HCT116 (cell line): ENCODE results near the gene RAET1L. TPM values are rescaled to one million over a fixed set of nuclear protein-coding genes. Genes with fewer than 3 reads are reported as not detected.

Experiments
- ATAC-seq: fragments of 200-7000 bp; cut with Tn5 transposase; 2 replicates; pipeline ENCODE4 v1.9.1; 2020; ENCODE audit warnings: mild to moderate bottlenecking, moderate library complexity
- BruUV-seq: library from RNA; stranded (reverse); fragments of 400-500 nt; replicated peaks from 2 replicates; lab custom pipeline; 2021; lab: Mats Ljungman, UMichigan
- CTCF ChIA-PET: fragments of 300-600 bp; sonication (Branson Sonifier 250); formaldehyde crosslinking; loops from one replicate; lab custom pipeline; 2021; ENCODE audit warnings: antibody characterized with exemption; lab: Charles Lee
- POLR2A ChIA-PET: fragments of 300-600, 350-600 bp; sonication (Branson Sonifier 250); formaldehyde crosslinking; loops from one replicate; lab custom pipeline; 2021; ENCODE audit warnings: antibody characterized with exemption; lab: Charles Lee
- RAD21 ChIA-PET, 2 experiments: fragments of 300-600 bp; sonication (Branson Sonifier 250); formaldehyde crosslinking; loops; one replicate each; lab custom pipeline; 2023; ENCODE audit warnings: low total read pairs in 2 of 2; ENCODE audit not compliant: uncharacterized antibody in 2 of 2, unreplicated experiment in 2 of 2, low non-redundant PET in 1 of 2; lab: Charles Lee
- DNase-seq: peaks from one replicate; pipeline ENCODE4 v3.0.0-alpha.2; 2010; ENCODE audit warnings: low read depth, low spot score
- H2AFZ ChIP-seq: fragments of 200-600 bp; shearing (Covaris generic), sonication (generic); 2 replicates; pipeline ENCODE4 v1.6.1; 2017; ENCODE audit warnings: low read depth, mixed run types, mixed read lengths, antibody characterized with exemption, low read length; ENCODE audit not compliant: poor library complexity, severe bottlenecking
- H3K27ac ChIP-seq: 2 replicates; pipeline ENCODE4 v1.5.1; 2012; ENCODE audit warnings: low read depth, low read length
- H3K27me3 ChIP-seq: fragments of 200-600 bp; sonication (generic); 2 replicates; pipeline ENCODE4 v1.6.1; 2016; ENCODE audit warnings: mixed run types, low read length, mixed read lengths; ENCODE audit not compliant: insufficient read depth
- H3K36me3 ChIP-seq, 2 experiments: fragments of 200-500 bp in 1 of 2; fragments of 200-600 bp in 1 of 2; sonication (Bioruptor generic) in 1 of 2; sonication (generic) in 1 of 2; 2 replicates each; pipeline versions ENCODE4 v1.5.1 to v1.6.1; 2014 to 2016; ENCODE audit warnings: low read length in 2 of 2, inconsistent platforms in 1 of 2, mixed read lengths in 1 of 2, mixed run types in 1 of 2; ENCODE audit not compliant: insufficient read depth in 2 of 2, control insufficient read depth in 1 of 2
- H3K4me1 ChIP-seq, 2 experiments: fragments of 200-600 bp in 1 of 2; sonication (generic) in 1 of 2; 2 replicates each; pipeline versions ENCODE4 v1.5.1 to v1.6.1; 2012 to 2017; ENCODE audit warnings: low read length in 2 of 2, inconsistent platforms in 1 of 2, mild to moderate bottlenecking in 1 of 2, mixed read lengths in 1 of 2, mixed run types in 1 of 2, moderate library complexity in 1 of 2; ENCODE audit not compliant: insufficient read depth in 2 of 2, control insufficient read depth in 1 of 2
- H3K4me2 ChIP-seq: fragments of 200-600 bp; sonication (generic); 2 replicates; pipeline ENCODE4 v1.6.1; 2017; ENCODE audit warnings: mixed run types, low read length, mixed read lengths
- H3K4me3 ChIP-seq, 2 experiments: fragments of 200-600 bp in 1 of 2; sonication (generic) in 1 of 2; replicated peaks in 1 of 2; 2 replicates each; pipeline ENCODE4 v1.5.1; 2011 to 2016; ENCODE audit warnings: low read length in 2 of 2, control low read depth in 1 of 2, low read depth in 1 of 2, mild to moderate bottlenecking in 1 of 2, mixed read lengths in 1 of 2, mixed run types in 1 of 2
- H3K79me2 ChIP-seq: fragments of 200-600 bp; sonication (generic); 2 replicates; pipeline ENCODE4 v1.6.1; 2017; ENCODE audit warnings: mild to moderate bottlenecking, mixed run types, low read length, moderate library complexity, mixed read lengths; ENCODE audit not compliant: insufficient read depth
- H3K9ac ChIP-seq: fragments of 200-600 bp; sonication (generic); 2 replicates; pipeline ENCODE4 v1.6.1; 2016; ENCODE audit warnings: low read length, mixed read lengths
- H3K9me2 ChIP-seq: fragments of 200-600 bp; sonication (generic), shearing (Covaris generic); 2 replicates; pipeline ENCODE4 v1.6.1; 2017; ENCODE audit warnings: mixed run types, mild to moderate bottlenecking, moderate library complexity; ENCODE audit not compliant: insufficient read depth
- H3K9me3 ChIP-seq, 2 experiments: fragments of 200-500 bp in 1 of 2; fragments of 200-600 bp in 1 of 2; sonication (Bioruptor generic) in 1 of 2; sonication (generic) in 1 of 2; 2 replicates each; pipeline ENCODE4 v1.6.1; 2014 to 2017; ENCODE audit warnings: low read length in 2 of 2, mixed read lengths in 2 of 2, inconsistent platforms in 1 of 2, low read depth in 1 of 2, mild to moderate bottlenecking in 1 of 2, mixed run types in 1 of 2, moderate library complexity in 1 of 2; ENCODE audit not compliant: control insufficient read depth in 1 of 2, insufficient read depth in 1 of 2
- H4K20me1 ChIP-seq: fragments of 200-600 bp; sonication (generic), shearing (Covaris generic); 2 replicates; pipeline ENCODE4 v1.6.1; 2017; ENCODE audit warnings: mixed run types, mild to moderate bottlenecking, moderate library complexity; ENCODE audit not compliant: insufficient read depth
- CBX3 ChIP-seq: IDR thresholded peaks from 2 replicates; pipeline ENCODE4 v1.6.1; 2012; ENCODE audit warnings: low read depth
- CEBPB ChIP-seq: IDR thresholded peaks from 2 replicates; pipeline ENCODE4 v1.6.1; 2012; ENCODE audit warnings: low read depth
- EGR1 ChIP-seq: IDR thresholded peaks from 2 replicates; pipeline ENCODE4 v1.6.1; 2012; ENCODE audit warnings: low read depth
- ELF1 ChIP-seq: IDR thresholded peaks from 2 replicates; pipeline ENCODE4 v1.6.1; 2012; ENCODE audit warnings: low read depth, borderline replicate concordance
- EZH2 ChIP-seq: fragments of 200-600 bp; sonication (generic); IDR thresholded peaks from 2 replicates; pipeline ENCODE4 v1.6.1; 2017; ENCODE audit warnings: antibody characterized with exemption, mixed run types
- EZH2phosphoT487 ChIP-seq: fragments of 200-600 bp; IDR thresholded peaks from 2 replicates; pipeline ENCODE4 v1.6.1; 2018; ENCODE audit warnings: antibody characterized with exemption, borderline replicate concordance
- JUND ChIP-seq: IDR thresholded peaks from 2 replicates; pipeline ENCODE4 v1.6.1; 2012
- POLR2A ChIP-seq: IDR thresholded peaks from 2 replicates; pipeline ENCODE4 v1.7.0; 2011; ENCODE audit warnings: borderline replicate concordance; ENCODE audit not compliant: insufficient read depth, insufficient read length; ENCODE audit errors: extremely low read depth
- RAD21 ChIP-seq: IDR thresholded peaks from 2 replicates; pipeline ENCODE4 v1.6.1; 2012; ENCODE audit warnings: low read depth, mild to moderate bottlenecking
- SP1 ChIP-seq: IDR thresholded peaks from 2 replicates; pipeline ENCODE4 v1.6.1; 2012; ENCODE audit warnings: low read depth
- SRF ChIP-seq: IDR thresholded peaks from 2 replicates; pipeline ENCODE4 v1.6.1; 2012; ENCODE audit warnings: low read depth
- TCF7L2 ChIP-seq: IDR thresholded peaks from 2 replicates; pipeline ENCODE4 v1.7.0; 2011; ENCODE audit warnings: borderline replicate concordance, inconsistent platforms; ENCODE audit not compliant: insufficient read depth, insufficient read length; ENCODE audit errors: extremely low read depth
- YY1 ChIP-seq: IDR thresholded peaks from 2 replicates; pipeline ENCODE4 v1.6.1; 2011; ENCODE audit warnings: low read length, low read depth, moderate library complexity, mild to moderate bottlenecking; ENCODE audit not compliant: insufficient replicate concordance; ENCODE audit errors: extremely low read depth
- intact Hi-C: fragments of 100-400 bp; cut with micrococcal nuclease; formaldehyde crosslinking; loops from 2 replicates; pipeline ENCODE4 v1.10.0; 2022
- total RNA-seq: library from RNA; stranded (reverse); gene quantifications from one replicate; pipeline ENCODE4 v1.2.1, GENCODE V29; 2021; ENCODE audit not compliant: unreplicated experiment
- TF ChIP-seq, protein P1 (sequence below): IDR thresholded peaks from 2 replicates; pipeline ENCODE4 v1.6.1; 2012; ENCODE audit warnings: low read depth
- TF ChIP-seq, protein P2 (sequence below): IDR thresholded peaks from 2 replicates; pipeline ENCODE4 v1.6.1; 2011; ENCODE audit warnings: mild to moderate bottlenecking, low read length, moderate library complexity; ENCODE audit not compliant: insufficient replicate concordance; ENCODE audit errors: extremely low read depth
- TF ChIP-seq, protein P3 (sequence below), 3 experiments: fragments of 200-600 bp in 1 of 3; sonication (generic) in 1 of 3; IDR thresholded peaks in 2 of 3; conservative IDR thresholded peaks in 1 of 3; 2 replicates each; pipeline ENCODE4 v1.5.1; 2012 to 2017; ENCODE audit warnings: low read depth in 2 of 3, low read length in 2 of 3, antibody characterized with exemption in 1 of 3, borderline replicate concordance in 1 of 3, control low read depth in 1 of 3, mild to moderate bottlenecking in 1 of 3, mixed read lengths in 1 of 3, mixed run types in 1 of 3, moderate library complexity in 1 of 3; ENCODE audit not compliant: insufficient read depth in 1 of 3
- TF ChIP-seq, protein P4 (sequence below): IDR thresholded peaks from 2 replicates; pipeline ENCODE4 v1.6.1; 2012

Gene RAET1L
- total RNA-seq, 1 experiment from 2014 or later: 1.5 TPM

DNA sequence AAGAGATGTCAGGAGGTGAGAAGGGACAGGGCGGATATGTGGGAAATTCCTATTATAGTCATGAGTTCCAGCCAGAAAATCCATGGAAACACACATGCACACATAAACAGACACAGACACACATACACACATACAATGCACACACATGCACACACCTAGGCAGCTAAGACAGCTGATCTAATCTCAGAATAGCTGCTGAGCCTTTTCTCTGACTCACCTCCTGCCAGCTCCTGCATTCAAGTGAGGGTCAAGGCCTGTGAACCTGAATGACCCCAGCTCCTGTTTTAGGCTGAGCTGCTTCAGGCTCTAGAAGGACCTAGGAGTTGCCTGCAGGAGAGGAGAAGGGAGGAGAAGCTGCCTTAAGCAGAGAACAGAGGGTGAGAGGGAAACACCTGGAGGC lies 21.6 kb upstream of the RAET1L start:
- intact Hi-C loops: no loop called here
- no peak overlapping the region for H3K27ac ChIP-seq
- H4K20me1 ChIP-seq: no peaks in the 10 kb centered on the region
- no peaks in the 10 kb centered on the region for H3K9me2 ChIP-seq
- peaks cover 0 to 5% of the 10 kb centered on the region in 2 experiments; a peak in 2 of 4 replicates for H3K4me1 ChIP-seq
- H3K9me3 ChIP-seq: no peaks in the 10 kb centered on the region
- H2AFZ ChIP-seq: no peak overlapping the region
- DNase-seq (no peak), ATAC-seq (0 out of 2 replicates have a peak, but pooled peaks have one; percentile 22)
- ChIA-PET CTCF (no interaction called here), POLR2A (no interaction called here), RAD21 (no interaction called here)
- TF ChIP-seq SRF (no peak), SP1 (no peak), RAD21 (no peak), TCF7L2 (no peak), EGR1 (no peak), ELF1 (no peak), JUND (no peak), YY1 (no peak), CBX3 (no peak), EZH2phosphoT487 (no peak), CEBPB (no peak), POLR2A (no peak), EZH2 (no peak)
- TF ChIP-seq, protein P1, sequence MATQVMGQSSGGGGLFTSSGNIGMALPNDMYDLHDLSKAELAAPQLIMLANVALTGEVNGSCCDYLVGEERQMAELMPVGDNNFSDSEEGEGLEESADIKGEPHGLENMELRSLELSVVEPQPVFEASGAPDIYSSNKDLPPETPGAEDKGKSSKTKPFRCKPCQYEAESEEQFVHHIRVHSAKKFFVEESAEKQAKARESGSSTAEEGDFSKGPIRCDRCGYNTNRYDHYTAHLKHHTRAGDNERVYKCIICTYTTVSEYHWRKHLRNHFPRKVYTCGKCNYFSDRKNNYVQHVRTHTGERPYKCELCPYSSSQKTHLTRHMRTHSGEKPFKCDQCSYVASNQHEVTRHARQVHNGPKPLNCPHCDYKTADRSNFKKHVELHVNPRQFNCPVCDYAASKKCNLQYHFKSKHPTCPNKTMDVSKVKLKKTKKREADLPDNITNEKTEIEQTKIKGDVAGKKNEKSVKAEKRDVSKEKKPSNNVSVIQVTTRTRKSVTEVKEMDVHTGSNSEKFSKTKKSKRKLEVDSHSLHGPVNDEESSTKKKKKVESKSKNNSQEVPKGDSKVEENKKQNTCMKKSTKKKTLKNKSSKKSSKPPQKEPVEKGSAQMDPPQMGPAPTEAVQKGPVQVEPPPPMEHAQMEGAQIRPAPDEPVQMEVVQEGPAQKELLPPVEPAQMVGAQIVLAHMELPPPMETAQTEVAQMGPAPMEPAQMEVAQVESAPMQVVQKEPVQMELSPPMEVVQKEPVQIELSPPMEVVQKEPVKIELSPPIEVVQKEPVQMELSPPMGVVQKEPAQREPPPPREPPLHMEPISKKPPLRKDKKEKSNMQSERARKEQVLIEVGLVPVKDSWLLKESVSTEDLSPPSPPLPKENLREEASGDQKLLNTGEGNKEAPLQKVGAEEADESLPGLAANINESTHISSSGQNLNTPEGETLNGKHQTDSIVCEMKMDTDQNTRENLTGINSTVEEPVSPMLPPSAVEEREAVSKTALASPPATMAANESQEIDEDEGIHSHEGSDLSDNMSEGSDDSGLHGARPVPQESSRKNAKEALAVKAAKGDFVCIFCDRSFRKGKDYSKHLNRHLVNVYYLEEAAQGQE: no peak
- TF ChIP-seq, protein P2, sequence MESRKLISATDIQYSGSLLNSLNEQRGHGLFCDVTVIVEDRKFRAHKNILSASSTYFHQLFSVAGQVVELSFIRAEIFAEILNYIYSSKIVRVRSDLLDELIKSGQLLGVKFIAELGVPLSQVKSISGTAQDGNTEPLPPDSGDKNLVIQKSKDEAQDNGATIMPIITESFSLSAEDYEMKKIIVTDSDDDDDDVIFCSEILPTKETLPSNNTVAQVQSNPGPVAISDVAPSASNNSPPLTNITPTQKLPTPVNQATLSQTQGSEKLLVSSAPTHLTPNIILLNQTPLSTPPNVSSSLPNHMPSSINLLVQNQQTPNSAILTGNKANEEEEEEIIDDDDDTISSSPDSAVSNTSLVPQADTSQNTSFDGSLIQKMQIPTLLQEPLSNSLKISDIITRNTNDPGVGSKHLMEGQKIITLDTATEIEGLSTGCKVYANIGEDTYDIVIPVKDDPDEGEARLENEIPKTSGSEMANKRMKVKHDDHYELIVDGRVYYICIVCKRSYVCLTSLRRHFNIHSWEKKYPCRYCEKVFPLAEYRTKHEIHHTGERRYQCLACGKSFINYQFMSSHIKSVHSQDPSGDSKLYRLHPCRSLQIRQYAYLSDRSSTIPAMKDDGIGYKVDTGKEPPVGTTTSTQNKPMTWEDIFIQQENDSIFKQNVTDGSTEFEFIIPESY: no peak
- TF ChIP-seq, protein P3, sequence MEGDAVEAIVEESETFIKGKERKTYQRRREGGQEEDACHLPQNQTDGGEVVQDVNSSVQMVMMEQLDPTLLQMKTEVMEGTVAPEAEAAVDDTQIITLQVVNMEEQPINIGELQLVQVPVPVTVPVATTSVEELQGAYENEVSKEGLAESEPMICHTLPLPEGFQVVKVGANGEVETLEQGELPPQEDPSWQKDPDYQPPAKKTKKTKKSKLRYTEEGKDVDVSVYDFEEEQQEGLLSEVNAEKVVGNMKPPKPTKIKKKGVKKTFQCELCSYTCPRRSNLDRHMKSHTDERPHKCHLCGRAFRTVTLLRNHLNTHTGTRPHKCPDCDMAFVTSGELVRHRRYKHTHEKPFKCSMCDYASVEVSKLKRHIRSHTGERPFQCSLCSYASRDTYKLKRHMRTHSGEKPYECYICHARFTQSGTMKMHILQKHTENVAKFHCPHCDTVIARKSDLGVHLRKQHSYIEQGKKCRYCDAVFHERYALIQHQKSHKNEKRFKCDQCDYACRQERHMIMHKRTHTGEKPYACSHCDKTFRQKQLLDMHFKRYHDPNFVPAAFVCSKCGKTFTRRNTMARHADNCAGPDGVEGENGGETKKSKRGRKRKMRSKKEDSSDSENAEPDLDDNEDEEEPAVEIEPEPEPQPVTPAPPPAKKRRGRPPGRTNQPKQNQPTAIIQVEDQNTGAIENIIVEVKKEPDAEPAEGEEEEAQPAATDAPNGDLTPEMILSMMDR (IDR thresholded peaks at IDR 0.05 in 2 of 3, conservative IDR thresholded peaks at IDR 0.05 in 1 of 3; ENCODE audit: borderline replicate concordance in 1 of 3, insufficient read depth in 1 of 3, low read depth in 2 of 3, low read length in 2 of 3): no peak
- TF ChIP-seq, protein P4, sequence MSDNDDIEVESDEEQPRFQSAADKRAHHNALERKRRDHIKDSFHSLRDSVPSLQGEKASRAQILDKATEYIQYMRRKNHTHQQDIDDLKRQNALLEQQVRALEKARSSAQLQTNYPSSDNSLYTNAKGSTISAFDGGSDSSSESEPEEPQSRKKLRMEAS: no peak
- H3K9ac ChIP-seq: no peak overlapping the region
- H3K27me3 ChIP-seq: no peaks in the 10 kb centered on the region
- H3K4me3 ChIP-seq: no peak overlapping the region
- no TSS peak for BruUV-seq
- H3K4me2 ChIP-seq: no peak overlapping the region
- H3K79me2 ChIP-seq: no peaks in the 10 kb centered on the region
- no peaks in the 10 kb centered on the region for H3K36me3 ChIP-seq
